HG02642 (cell line): ENCODE results near the gene PML.
"Not testable (repeated sequence)": the region's sequence is repeated elsewhere in the genome, so short reads cannot be mapped to it uniquely, and the experiment has no call there.

Experiments
- ATAC-seq: cut with Tn5 transposase; IDR thresholded peaks from one replicate; pipeline ENCODE4 v1.9.1; 2021; ENCODE audit warnings: mild to moderate bottlenecking; ENCODE audit not compliant: unreplicated experiment, poor library complexity

PML gene

GRCh38 chr15:73957785-73958184 is 36.7 kb upstream of the PML start:
- no peak for ATAC-seq

DNA sequence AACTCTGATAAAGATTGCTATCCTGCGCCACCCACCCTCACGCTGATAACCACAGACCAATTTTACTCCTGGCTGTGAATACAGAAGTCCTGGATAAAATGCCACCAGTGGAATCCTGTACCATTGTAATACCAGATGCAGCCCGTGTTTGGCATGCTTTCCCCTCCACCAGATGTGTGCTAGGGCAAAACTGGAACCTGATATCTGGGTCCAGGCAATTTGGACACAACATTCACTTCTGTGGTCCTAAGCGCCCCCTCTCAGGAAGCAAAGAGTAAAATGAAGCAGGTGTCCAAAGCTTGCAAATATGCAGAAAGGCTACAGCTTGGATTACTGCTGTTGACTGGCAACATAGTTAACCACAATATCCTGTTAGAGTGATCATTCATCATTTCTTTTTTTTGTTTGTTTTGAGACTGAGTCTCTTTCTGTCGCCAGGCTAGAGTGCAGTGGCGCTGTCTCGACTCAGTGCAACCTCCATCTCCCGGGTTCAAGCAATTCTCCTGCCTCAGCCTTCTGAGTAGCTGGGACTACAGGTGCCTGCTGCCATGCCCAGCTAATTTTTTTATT is 35.4 kb upstream of the PML start:
- no peak for ATAC-seq

GRCh38 chr15:73959801-73960200 is 34.7 kb upstream of the PML start:
- ATAC-seq, result no peak

DNA sequence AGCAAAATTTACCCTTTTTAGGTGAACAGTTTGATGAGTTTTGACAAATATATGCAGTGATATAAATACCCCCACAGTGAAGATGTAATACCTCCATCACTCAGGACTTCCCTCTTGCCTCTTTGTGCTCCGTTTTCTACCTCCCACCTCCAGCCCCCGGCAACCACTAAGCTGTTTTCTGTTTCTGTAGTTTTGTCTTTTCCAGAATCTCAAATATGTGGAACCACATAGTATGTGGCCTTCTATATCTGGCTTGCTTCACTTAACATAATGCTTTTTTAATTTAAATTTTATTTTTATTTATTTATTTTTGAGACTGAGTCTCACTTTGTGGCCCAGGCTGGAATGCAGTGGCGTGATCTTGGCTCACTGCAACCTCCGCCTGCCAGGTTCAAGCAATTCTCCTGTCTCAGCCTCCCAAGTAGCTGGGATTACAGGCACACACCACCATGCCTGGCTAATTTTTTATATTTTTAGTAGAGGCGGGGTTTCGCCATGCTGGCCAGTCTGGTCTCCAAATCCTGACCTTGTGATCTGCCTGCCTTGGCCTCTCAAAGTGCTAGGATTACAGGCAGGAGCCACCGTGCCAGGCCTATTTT is 33.9 kb upstream of the PML start:
- not testable (repeated sequence) for ATAC-seq

- ATAC-seq, result no peak
Measured at GRCh38 chr15:73962433-73962832, 32.1 kb upstream of the PML start.

GRCh38 chr15:73964736-73965093 is 29.8 kb upstream of the PML start:
- ATAC-seq, result peak; percentile 66

GRCh38 chr15:73965094-73965757 is 29.3 kb upstream of the PML start:
- ATAC-seq, result peak; percentile 33

GRCh38 chr15:73965758-73966113 is 28.8 kb upstream of the PML start:
- ATAC-seq, result peak; percentile 56

- no peak for ATAC-seq
Measured at GRCh38 chr15:73968461-73968860, 26.1 kb upstream of the PML start.

GRCh38 chr15:73969151-73969759 is 25.3 kb upstream of the PML start:
- no peak for ATAC-seq

DNA sequence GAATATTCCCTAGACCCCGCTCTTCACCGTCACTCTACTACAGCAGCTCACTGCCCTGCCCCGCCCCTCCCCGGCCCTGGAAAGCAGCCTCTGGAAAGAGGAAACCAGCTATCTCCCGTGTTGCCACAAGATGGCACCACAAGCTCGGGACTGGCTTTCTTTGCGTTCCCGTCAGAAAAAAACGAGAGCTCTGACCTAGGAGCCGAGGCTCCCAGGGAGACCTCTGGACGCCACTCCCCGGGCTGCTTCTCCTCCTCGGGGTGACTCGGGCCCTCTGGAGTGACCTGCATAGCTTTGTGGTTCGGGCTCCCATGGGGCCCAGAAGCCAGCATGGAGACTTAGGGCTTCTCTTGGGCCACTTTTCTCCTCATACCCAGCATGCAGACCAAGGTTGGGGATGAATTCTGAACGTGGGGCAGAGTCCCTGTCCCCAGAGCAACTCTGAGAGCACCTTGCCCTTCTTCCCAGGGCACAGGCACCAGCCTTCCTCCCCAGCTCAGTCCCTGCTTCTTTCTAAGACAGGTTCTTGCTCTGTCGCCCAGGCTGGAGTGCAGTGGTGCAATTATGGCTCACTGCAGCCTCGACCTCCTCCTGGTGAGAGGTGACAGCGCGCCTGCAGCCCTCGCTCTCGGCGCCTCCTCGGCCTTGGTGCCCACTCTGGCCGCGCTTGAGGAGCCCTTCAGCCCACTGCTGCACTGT is 21.4 kb upstream of the PML start:
- no peak for ATAC-seq

DNA sequence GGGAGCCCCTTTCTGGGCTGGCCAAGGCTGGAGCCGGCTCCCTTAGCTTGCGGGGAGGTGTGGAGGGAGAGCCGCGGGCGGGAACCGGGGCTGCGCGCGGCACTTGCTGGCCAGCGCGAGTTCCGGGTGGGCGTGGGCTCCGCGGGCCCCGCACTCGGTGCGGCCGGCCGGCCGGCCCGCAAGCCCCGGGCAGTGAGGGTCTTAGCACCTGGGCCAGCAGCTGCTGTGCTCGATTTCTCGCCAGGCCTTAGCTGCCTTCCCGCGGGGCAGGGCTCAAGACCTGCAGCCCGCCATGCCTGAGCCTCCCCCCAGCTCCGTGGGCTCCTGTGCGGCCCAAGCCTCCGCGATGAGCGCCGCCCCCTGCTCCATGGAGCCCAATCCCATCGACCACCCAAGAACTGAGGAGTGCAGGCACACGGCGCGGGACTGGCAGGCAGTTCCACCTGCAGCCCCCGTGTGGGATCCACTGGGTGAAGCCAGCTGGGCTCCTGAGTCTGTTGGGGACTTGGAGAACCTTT is 20.8 kb upstream of the PML start:
- not testable (repeated sequence) for ATAC-seq

- ATAC-seq, result not testable (repeated sequence)
Measured at GRCh38 chr15:73975440-73976125, 18.9 kb upstream of the PML start.

GRCh38 chr15:73978896-73979295 is 15.6 kb upstream of the PML start:
- no peak for ATAC-seq

- ATAC-seq, result no peak
Measured at GRCh38 chr15:73979636-73980035, 14.9 kb upstream of the PML start.

- ATAC-seq, result no peak
Measured at GRCh38 chr15:73981761-73982221, 12.7 kb upstream of the PML start.

DNA sequence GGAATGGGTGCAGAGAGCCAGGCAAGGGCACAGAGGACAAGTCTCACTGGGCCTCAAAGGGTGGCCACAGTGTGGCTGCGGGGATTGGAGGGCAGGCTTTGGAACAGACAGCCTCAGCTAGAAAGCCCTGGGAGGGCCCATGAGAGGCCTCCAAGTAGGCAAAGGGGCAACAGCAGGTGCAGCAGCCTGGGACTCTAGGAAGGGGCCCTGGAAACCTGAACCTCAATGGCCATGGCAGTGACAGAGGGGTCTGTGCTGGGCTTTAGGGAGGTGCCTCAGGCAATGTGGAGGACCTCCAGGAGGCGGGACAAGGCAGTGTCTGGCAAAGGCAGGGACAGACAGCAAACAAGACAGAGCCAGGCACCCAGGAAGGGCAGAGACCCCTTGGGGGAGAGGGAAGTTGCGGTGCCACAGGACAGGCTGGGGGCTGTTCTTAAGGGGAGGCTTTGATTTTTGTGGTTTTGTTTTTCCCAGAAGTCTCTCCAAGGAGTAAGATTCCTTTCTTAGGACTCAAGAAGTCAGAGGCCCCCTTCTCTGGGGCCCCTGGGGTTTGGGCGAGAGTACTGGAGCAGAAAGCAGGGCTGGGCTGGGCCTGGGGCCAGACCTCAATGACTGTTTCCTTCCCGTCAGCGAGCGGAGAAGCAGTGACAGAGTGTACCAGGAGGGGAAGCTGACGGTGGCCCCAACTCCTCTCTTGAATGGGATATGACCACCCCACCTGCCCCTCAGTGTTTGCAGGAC is 12.1 kb upstream of the PML start:
- no peak for ATAC-seq

DNA sequence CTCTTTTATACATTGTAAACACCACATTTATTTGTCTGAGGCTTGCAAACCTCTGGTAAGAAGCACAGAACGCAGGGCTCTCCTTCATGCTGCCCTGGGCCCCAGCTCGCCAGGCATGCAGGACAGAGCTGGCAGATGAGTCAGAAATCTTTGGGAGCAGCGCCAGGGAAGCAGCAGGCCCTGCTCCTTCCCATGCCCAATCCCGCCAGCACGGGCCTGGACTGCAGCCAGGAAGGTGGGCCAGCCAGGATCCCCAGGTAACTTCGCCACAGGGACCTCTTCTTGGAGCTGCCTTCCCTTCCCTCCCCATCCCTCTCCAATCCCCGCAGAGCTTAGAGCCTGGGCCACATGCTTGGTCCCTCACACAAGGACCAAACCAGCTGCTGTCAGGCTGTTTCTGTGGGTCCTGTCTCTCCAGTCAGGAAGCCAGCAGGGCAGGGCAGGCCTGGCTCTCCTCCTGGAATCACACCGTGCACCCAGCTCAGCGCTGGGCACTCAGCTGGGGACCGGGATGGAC is 11.2 kb upstream of the PML start:
- no peak for ATAC-seq

GRCh38 chr15:73983773-73984172 is 10.7 kb upstream of the PML start:
- no peak for ATAC-seq
